Liver (tissue), 9 donors: ENCODE data around the gene PKD2L1. TPM values are rescaled to one million over a fixed set of nuclear protein-coding genes. Genes with fewer than 3 reads are reported as not detected.

ENCODE experiments used
- DNase-seq: peaks from one replicate; pipeline ENCODE4 v3.0.0-alpha.2; 2017; ENCODE audit warnings: low spot score
- H3K27ac ChIP-seq, 2 donors: one replicate each; pipeline ENCODE4 v1.7.0; 2013; ENCODE audit warnings: inconsistent platforms in 2 of 2, low read length in 2 of 2, control low read depth in 1 of 2, low read depth in 1 of 2, mild to moderate bottlenecking in 1 of 2
- H3K27me3 ChIP-seq, 4 donors: one replicate each; pipeline versions ENCODE4 v1.6.1 to v1.7.0; 2013; ENCODE audit warnings: low read length in 3 of 4, inconsistent platforms in 1 of 4, mild to moderate bottlenecking in 1 of 4, moderate library complexity in 1 of 4; ENCODE audit not compliant: control insufficient read depth in 4 of 4, insufficient read depth in 4 of 4
- H3K36me3 ChIP-seq, 4 donors: one replicate each; pipeline versions ENCODE4 v1.6.1 to v1.7.0; 2013; ENCODE audit warnings: low read length in 3 of 4, mild to moderate bottlenecking in 3 of 4, low read depth in 1 of 4, moderate library complexity in 1 of 4; ENCODE audit not compliant: control insufficient read depth in 4 of 4, insufficient read depth in 3 of 4
- H3K4me1 ChIP-seq, 4 donors: one replicate each; pipeline versions ENCODE4 v1.6.1 to v1.7.0; 2013; ENCODE audit warnings: low read length in 3 of 4, mild to moderate bottlenecking in 3 of 4, moderate library complexity in 1 of 4; ENCODE audit not compliant: control insufficient read depth in 4 of 4, insufficient read depth in 4 of 4
- H3K4me3 ChIP-seq, 3 donors: one replicate each; pipeline versions ENCODE4 v1.6.1 to v1.7.0; 2013; ENCODE audit warnings: low read length in 3 of 3, control low read depth in 1 of 3, low read depth in 1 of 3, mild to moderate bottlenecking in 1 of 3
- H3K9ac ChIP-seq, 2 donors: one replicate each; pipeline ENCODE4 v1.7.0; 2013; ENCODE audit warnings: low read length in 2 of 2, mild to moderate bottlenecking in 2 of 2, moderate library complexity in 2 of 2, control low read depth in 1 of 2, low read depth in 1 of 2
- H3K9me3 ChIP-seq, 4 donors: one replicate each; pipeline versions ENCODE4 v1.6.1 to v1.7.0; 2013; ENCODE audit warnings: low read length in 3 of 4; ENCODE audit not compliant: control insufficient read depth in 4 of 4
- ATF3 ChIP-seq: IDR thresholded peaks from 2 replicates; pipeline ENCODE4 v1.6.1; 2016; ENCODE audit warnings: antibody characterized with exemption
- CTCF ChIP-seq: fragments of 150-350 bp; IDR thresholded peaks from 2 replicates; pipeline ENCODE4 v1.5.1; 2017; ENCODE audit warnings: improper control_type of control experiment, low read depth, low read length; ENCODE audit not compliant: missing input control
- FOXA1 ChIP-seq: IDR thresholded peaks from 2 replicates; pipeline ENCODE4 v1.6.1; 2016; ENCODE audit warnings: antibody characterized with exemption
- FOXA2 ChIP-seq: IDR thresholded peaks from 2 replicates; pipeline ENCODE4 v1.6.1; 2016; ENCODE audit warnings: antibody characterized with exemption
- GABPA ChIP-seq, 2 donors: IDR thresholded peaks in 1 of 2; conservative IDR thresholded peaks in 1 of 2; 2 replicates each; pipeline ENCODE4 v1.6.1; 2016; ENCODE audit warnings: antibody characterized with exemption in 2 of 2, mild to moderate bottlenecking in 1 of 2, moderate library complexity in 1 of 2
- HNF4A ChIP-seq, 2 donors: conservative IDR thresholded peaks; 2 replicates each; pipeline ENCODE4 v1.6.1; 2016; ENCODE audit warnings: antibody characterized with exemption in 2 of 2, mild to moderate bottlenecking in 2 of 2
- HNF4G ChIP-seq: IDR thresholded peaks from 2 replicates; pipeline ENCODE4 v1.6.1; 2016; ENCODE audit warnings: antibody characterized with exemption
- JUND ChIP-seq, 2 donors: IDR thresholded peaks; 2 replicates each; pipeline ENCODE4 v1.6.1; 2016; ENCODE audit warnings: antibody characterized with exemption in 2 of 2
- MAX ChIP-seq: IDR thresholded peaks from 2 replicates; pipeline ENCODE4 v1.6.1; 2016; ENCODE audit warnings: antibody characterized with exemption
- NR2F2 ChIP-seq: IDR thresholded peaks from 2 replicates; pipeline ENCODE4 v1.6.1; 2016; ENCODE audit warnings: antibody characterized with exemption
- RAD21 ChIP-seq, 2 donors: IDR thresholded peaks; 2 replicates each; pipeline ENCODE4 v1.6.1; 2016; ENCODE audit warnings: antibody characterized with exemption in 2 of 2, mild to moderate bottlenecking in 2 of 2
- REST ChIP-seq: IDR thresholded peaks from 2 replicates; pipeline ENCODE4 v1.6.1; 2016; ENCODE audit warnings: antibody characterized with exemption, mild to moderate bottlenecking
- RXRA ChIP-seq, 2 donors: IDR thresholded peaks; 2 replicates each; pipeline ENCODE4 v1.6.1; 2017 to 2018; ENCODE audit warnings: antibody characterized with exemption in 2 of 2, mild to moderate bottlenecking in 1 of 2
- YY1 ChIP-seq: IDR thresholded peaks from 2 replicates; pipeline ENCODE4 v1.6.1; 2016; ENCODE audit warnings: antibody characterized with exemption, mild to moderate bottlenecking
- ZBTB33 ChIP-seq: IDR thresholded peaks from 2 replicates; pipeline ENCODE4 v1.6.1; 2016; ENCODE audit warnings: antibody characterized with exemption
- WGBS: extraction: QIAGEN DNeasy Blood & Tissue Kit; methylation state at CpG from one replicate; pipeline ENCODE4 v1.1.7; 2013; 5-methylcytosine and 5-hydroxymethylcytosine counted together
- polyA plus RNA-seq, 2 donors: library from polyadenylated mRNA; stranded (reverse) in 1 of 2; unstranded in 1 of 2; fragments of 200-250 nt in 1 of 2; fragments of >200 nt in 1 of 2; fragmentation: Nextera tagmentation in 1 of 2; extraction: Ambion mirVana in 1 of 2; gene quantifications; one replicate each; pipeline versions ENCODE4 v1.2.1 to v1.2.3, GENCODE V29; 2013 to 2015
- total RNA-seq, 2 donors: library from RNA; depleted of rRNA; stranded (reverse); fragments of >200 nt; gene quantifications; one replicate each; pipeline ENCODE4 v1.2.3, GENCODE V29; 2014
- donor health status: healthy.
- donor health status: healthy.
- donor health status: healthy.
- donor health status: healthy.
- donor health status: healthy.

Gene PKD2L1
- total and polyA plus RNA-seq, 4 donors: 0.06 to 0.15 (median 0.11) TPM

GRCh38 chr10:100357059-100357858 is 27.2 kb upstream of the PKD2L1 start:
- no peak for TF ChIP-seq REST
- peaks cover 3 to 37% (median 30%) of the 10 kb centered on the region in 4 donors for H3K36me3 ChIP-seq
- 74% methylated on average over 4 of the region's 4 CpGs for WGBS

GRCh38 chr10:100356067-100357017 is 26.3 kb upstream of the PKD2L1 start:
- no peak overlapping the region for H3K4me3 ChIP-seq
- H3K27ac ChIP-seq: no peak overlapping the region
- TF ChIP-seq CTCF: no peak
- no peak for TF ChIP-seq ZBTB33
- no peak for TF ChIP-seq ATF3
- TF ChIP-seq HNF4G: no peak
- TF ChIP-seq YY1: no peak
- TF ChIP-seq FOXA1: no peak
- no peak for TF ChIP-seq HNF4A (conservative IDR thresholded peaks at IDR 0.05)
- no peak for TF ChIP-seq REST
- TF ChIP-seq GABPA (IDR thresholded peaks at IDR 0.05 in 1 of 2, conservative IDR thresholded peaks at IDR 0.05 in 1 of 2): no peak
- no peak for TF ChIP-seq RAD21 (IDR thresholded peaks at IDR 0.05)
- TF ChIP-seq JUND (IDR thresholded peaks at IDR 0.05): no peak
- no peak for TF ChIP-seq RXRA (IDR thresholded peaks at IDR 0.05)
- no peak for TF ChIP-seq FOXA2
- TF ChIP-seq NR2F2: no peak
- no peak for TF ChIP-seq MAX
- 92% methylated on average over 14 of the region's 14 CpGs for WGBS
- H3K27me3 ChIP-seq: no peaks in the 10 kb centered on the region
- H3K9me3 ChIP-seq: no peaks in the 10 kb centered on the region
- no peak for DNase-seq
- H3K4me1 ChIP-seq: peaks cover 9 to 57% (median 29%) of the 10 kb centered on the region in 4 donors
- H3K36me3 ChIP-seq: peaks cover 3 to 41% (median 36%) of the 10 kb centered on the region in 4 donors
- no peak overlapping the region for H3K9ac ChIP-seq

More at GRCh38 chr10:100357059-100357858, 27.2 kb upstream of the PKD2L1 start:
- peaks cover 9 to 52% (median 28%) of the 10 kb centered on the region in 4 donors for H3K4me1 ChIP-seq
- no peak overlapping the region for H3K27ac ChIP-seq
- H3K9me3 ChIP-seq: no peaks in the 10 kb centered on the region
- no peak overlapping the region for H3K4me3 ChIP-seq
- H3K27me3 ChIP-seq: no peaks in the 10 kb centered on the region
- no peak overlapping the region for H3K9ac ChIP-seq
- no peak for DNase-seq
